HTR-8/SVneo (cell line): ENCODE measurements around the gene KCNK5.

Experiments used
- DNase-seq: peaks from one replicate; pipeline ENCODE4 v3.0.0; 2011; ENCODE audit warnings: low spot score, mixed read lengths; ENCODE audit not compliant: insufficient read length
- FAIRE-seq: peaks from 2 replicates; lab custom pipeline; 2011; peaks lifted over from hg19 to GRCh38; lab: Jason Lieb, UNC

Gene KCNK5

GRCh38 chr6:39200498-39201020 is 28.7 kb downstream of the KCNK5 start:
- no peak for FAIRE-seq
- no peak for DNase-seq

GRCh38 chr6:39199976-39200375 is 29.3 kb downstream of the KCNK5 start:
- FAIRE-seq (no peak), DNase-seq (no peak)

DNA sequence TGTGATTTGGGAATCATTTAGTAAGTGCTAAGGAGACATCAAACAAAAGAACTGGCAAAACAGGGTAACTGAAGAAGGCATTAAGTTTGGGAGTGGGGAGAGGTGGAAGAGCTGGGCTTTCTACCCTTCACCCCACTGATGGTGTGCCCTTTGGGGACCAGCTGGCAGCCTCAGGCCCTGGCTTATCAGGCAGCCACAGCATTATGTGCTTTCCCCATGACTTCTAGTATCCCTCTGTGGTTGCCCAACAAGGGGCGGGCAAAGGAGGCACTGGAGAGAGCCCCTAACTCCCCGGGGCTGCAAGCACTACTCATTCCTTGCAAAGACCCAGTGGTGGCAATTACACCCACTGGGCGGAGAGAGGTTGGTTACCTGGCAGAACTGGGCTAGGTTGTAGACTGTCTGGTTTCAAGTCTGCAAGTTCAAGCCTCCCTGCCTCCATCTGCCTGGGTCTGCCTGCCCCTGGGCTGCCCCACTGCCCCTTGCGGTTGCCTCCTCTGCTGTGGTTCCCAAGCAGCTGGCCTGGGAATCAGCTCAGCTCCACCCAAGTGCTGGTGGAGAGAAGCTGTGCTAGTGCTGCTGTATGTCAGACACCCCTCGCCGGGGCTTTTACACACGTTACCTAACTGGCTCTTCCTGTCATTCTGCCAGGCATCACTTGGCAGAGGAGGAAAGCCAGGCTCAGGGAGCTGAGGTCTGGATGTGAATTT is 29.9 kb downstream of the KCNK5 start:
- DNase-seq (no peak), FAIRE-seq (no peak)

DNA sequence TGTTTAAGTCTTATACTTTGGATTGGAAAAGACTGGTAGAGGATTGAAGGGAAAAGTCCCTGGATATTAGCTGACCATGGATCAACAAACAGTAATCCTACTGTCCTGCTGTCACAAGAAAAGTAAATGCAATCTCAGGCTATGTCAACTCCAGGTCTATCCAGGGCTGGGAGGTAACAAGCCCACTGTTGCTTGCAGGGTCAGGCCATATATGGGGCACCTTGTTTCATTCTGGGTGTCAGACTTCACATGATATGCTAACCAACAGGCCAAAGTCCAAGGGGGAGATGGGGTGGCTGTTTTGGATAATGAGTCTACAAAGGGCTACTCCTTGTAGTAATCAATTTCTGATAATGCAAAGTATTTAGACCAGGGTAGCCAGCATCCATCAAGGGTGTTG is 30.7 kb downstream of the KCNK5 start:
- FAIRE-seq: no peak
- DNase-seq: no peak

- FAIRE-seq: no peak
These were observed 31.3 kb downstream of the KCNK5 start for GRCh38 chr6:39197922-39198500.

DNA sequence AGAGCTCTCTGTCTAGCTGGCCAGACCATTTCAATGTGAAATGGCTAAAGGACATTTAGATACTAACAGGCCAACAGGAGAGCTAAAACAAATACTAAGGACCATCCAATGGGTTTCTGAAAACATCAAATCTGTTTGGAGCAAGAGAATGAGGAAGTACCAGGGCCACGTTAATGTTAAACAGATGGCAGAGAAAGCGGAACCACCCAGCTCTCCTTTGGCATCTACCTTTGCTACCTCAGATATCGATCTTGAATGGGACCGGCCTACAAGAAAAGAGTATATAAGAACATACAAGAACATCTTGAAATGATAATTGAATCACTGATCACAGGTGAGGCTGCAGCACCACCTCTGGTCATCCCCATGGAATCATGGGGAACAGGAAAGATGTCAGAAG is 31.8 kb downstream of the KCNK5 start:
- DNase-seq (no peak), FAIRE-seq (no peak)

More at GRCh38 chr6:39197922-39198500, 31.3 kb downstream of the KCNK5 start:
- DNase-seq: no peak

DNA sequence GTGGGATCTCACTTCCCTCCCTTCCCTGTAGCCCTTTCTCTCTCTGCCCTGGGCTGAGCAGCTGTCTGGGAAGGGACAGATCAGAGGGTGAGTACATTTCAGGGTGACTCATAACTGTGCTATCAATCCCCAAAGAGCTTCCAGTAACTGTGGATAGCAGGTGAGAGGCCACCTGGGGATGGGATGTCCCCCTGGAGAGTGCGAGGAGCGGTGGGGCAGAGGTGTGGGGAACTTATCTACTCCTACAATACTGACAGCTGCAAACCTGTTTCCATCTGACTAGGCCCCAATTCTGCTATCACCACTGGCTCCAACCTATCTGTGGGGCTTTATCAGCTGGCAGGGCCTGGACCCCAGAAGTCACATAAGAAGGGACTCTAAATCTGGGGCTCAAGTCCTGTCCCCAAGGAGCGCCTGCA is 32.6 kb downstream of the KCNK5 start:
- no peak for FAIRE-seq
- no peak for DNase-seq

GRCh38 chr6:39195792-39196385 is 33.4 kb downstream of the KCNK5 start:
- no peak for DNase-seq
- no peak for FAIRE-seq

DNA sequence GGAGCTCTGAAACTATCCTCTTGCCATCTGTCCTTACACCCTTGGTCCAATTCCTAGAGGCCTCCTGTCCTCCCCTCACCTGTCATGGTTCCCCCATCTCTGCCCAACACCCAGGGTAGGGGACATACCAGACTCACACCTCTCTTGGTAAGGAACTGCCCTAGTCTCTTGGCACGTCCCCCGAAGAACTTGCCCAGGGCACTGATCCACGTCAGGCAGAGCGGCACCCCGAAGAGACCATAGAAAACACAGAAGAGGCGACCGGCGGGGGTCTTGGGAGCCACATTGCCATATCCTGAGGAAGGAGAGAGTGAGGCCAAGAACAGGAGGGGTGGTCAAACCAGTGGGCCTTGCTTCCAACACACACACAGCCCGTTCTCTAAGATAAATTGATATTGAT is 34.8 kb downstream of the KCNK5 start:
- FAIRE-seq: no peak
- DNase-seq: no peak

- FAIRE-seq (no peak), DNase-seq (no peak)
These were observed 36.0 kb downstream of the KCNK5 start for GRCh38 chr6:39193201-39193791.

DNA sequence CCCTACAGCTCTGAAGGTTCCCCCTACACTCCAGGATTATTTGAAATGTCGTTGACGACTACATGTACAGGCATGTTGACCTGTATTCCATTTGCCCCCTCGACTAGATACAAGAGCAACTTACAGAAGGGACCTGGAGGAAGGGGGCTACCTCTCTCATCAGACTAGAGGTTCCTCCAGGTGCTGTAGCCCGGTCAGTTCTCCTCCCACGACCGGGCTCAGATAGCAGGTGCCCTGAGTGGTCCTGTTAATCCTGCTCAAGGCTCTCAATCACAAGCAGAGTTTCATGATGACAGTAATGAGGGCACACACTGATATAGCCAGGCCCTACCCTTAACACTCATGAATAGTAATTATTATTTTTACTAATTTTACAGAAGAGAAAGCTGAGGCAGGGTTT is 36.5 kb downstream of the KCNK5 start:
- FAIRE-seq: no peak
- no peak for DNase-seq

DNA sequence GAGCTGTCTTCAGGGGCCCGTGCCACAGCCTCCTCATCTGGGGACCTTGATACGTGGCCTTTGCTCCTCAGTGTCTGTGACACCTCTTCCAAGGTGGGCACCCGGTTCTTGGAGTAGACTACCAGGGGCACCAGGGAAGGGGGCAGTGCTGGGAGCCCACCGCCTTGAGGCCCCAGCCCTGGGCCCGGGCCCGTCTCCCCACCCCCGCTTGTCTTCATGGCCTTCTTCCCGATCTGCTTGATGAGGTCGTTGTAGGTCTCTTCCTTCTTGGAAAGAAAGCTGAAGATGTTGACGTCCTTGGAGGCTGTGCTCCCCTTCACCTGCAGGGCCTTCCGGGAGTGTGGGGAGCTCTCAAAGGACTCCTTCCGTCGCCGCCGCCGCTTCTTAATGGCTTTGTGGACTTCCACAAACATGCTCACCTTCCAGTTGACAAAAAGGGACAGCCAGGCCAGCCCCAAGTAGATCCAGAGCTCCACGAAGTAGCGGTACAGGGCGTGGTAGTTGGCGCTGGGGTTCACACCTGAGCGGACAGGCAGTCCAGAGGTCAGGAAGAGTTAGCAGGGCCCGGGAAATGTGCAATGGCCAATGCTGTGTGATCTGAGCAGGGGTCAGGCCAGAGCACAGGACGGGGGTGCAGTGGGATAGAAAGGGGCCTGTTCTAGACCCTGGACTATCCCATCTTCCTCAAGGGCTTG is 37.9 kb downstream of the KCNK5 start:
- FAIRE-seq (no peak), DNase-seq (no peak)

DNA sequence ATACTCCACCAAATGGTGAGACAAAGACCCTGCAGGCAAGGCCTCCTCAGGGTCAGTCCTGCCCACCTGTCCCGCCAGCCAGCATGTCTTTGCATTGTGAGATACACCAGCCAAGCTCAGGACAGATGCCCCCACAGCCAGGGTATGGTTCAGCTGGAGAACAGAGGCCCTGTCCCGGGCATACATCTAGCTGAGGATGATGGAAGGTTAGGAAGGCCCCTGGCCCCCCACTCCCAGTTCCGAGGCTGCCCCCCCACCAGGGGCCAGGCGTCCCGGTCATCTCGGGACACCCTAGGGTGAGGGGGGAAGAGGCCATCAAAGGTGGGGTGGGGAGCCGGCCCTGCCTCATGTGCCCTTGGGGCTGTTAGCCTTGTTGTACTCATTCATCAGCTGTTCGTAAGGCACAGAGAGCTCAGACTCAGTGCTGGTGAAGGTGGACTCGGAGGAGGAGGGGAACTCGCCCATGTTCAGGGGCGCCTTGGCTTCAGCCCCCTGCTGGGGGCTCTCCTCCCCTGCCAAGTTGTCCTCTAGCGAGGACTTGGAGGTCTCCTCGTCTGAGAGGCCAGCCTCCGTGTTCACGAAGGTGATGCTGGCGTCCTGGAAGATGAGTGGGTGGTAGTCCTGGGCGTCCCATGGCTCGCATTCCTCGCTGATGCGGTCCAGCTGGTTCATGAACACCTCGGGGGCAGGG is 38.6 kb downstream of the KCNK5 start:
- FAIRE-seq: no peak
- DNase-seq: no peak

DNA sequence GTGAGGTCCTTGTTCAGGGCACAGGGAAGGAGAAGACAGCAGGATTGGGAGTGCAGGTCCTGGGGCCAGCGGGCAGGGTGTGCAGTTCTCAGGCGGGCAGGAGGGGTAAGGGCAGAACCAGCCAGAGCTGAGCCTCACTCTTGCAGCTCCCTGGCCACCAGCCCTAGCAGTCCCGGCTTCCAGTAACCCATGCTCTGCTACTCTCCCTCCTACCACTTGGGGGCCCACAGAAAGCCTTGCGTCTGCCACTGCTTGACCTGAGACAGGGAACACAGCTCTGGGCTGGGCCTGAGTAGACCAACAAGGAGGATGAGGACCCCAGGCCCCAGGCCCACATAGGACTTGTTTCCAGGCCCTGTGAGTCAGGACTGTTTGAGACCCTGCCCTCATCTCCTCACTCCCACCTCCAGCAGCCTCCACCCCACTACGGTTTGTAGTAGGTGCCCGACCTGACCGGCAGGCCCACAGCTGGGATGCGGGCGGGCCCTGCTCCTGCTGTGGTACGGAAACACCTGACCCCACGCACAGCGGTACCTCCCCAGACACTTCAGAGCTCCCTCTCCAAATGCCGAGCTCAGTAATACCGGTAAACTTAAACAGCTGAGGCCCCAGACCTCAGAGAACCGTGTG is 39.2 kb downstream of the KCNK5 start:
- no peak for FAIRE-seq

GRCh38 chr6:39189131-39189530 is 40.1 kb downstream of the KCNK5 start:
- DNase-seq: no peak
- FAIRE-seq: no peak

More for the DNA sequence above, 39.2 kb downstream of the KCNK5 start:
- peak; percentile 27 for DNase-seq

- FAIRE-seq: no peak
- DNase-seq: no peak
These were observed 40.7 kb downstream of the KCNK5 start for GRCh38 chr6:39188571-39188970.

GRCh38 chr6:39188098-39188450 is 41.2 kb downstream of the KCNK5 start:
- DNase-seq: no peak
- FAIRE-seq: no peak

- no peak for FAIRE-seq
- DNase-seq: no peak
These were observed 44.2 kb downstream of the KCNK5 start for GRCh38 chr6:39184906-39185580.

DNA sequence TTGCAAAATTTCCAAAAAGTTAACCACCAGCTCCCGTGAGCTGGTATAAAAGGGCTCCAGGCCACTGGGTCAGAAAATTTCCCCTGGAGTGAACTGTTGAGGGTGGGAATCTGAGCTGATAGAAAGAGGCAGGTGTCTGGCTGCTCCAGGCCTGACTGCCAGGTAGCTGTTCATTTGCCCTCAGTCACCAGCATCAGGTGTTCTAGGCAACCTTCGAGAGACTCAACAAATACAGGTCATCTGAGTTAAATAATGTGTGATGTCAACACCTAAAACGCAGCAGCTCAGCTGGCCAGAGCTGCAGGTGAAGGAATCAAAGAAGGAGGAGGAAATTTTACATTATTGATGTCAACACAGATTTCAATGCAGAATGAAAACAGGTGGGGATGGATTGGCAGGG is 46.7 kb downstream of the KCNK5 start:
- no peak for FAIRE-seq
- DNase-seq: no peak
